Muscle layer of colon (tissue), 2 donors: Measurements from ENCODE around the gene ATRNL1.

Experiments used
- H3K27ac ChIP-seq: one replicate; pipeline ENCODE4 v1.7.0; 2013; ENCODE audit warnings: low read depth, mild to moderate bottlenecking, low read length, moderate library complexity
- H3K27me3 ChIP-seq, 2 donors: one replicate each; pipeline ENCODE4 v1.7.0; 2013; ENCODE audit warnings: low read length in 2 of 2, mild to moderate bottlenecking in 2 of 2; ENCODE audit not compliant: insufficient read depth in 2 of 2, control insufficient read depth in 1 of 2
- H3K36me3 ChIP-seq: one replicate; pipeline ENCODE4 v1.7.0; 2013; ENCODE audit warnings: mild to moderate bottlenecking, low read length; ENCODE audit not compliant: insufficient read depth
- H3K4me1 ChIP-seq: one replicate; pipeline ENCODE4 v1.7.0; 2013; ENCODE audit warnings: mild to moderate bottlenecking, low read length; ENCODE audit not compliant: insufficient read depth
- H3K4me3 ChIP-seq, 2 donors: one replicate each; pipeline ENCODE4 v1.7.0; 2013; ENCODE audit warnings: low read length in 2 of 2, low read depth in 1 of 2, mild to moderate bottlenecking in 1 of 2, moderate library complexity in 1 of 2
- H3K9ac ChIP-seq: one replicate; pipeline ENCODE4 v1.7.0; 2013; ENCODE audit warnings: low read length
- H3K9me3 ChIP-seq: one replicate; pipeline ENCODE4 v1.7.0; 2013; ENCODE audit warnings: mild to moderate bottlenecking, low read length
- donor health status: abdominal sarcoma.
- donor health status: Adenocarcinoma of cecum.

Gene ATRNL1

GRCh38 chr10:115909962-115910731 is 817.0 kb downstream of the ATRNL1 start:
- no peak overlapping the region for H3K9ac ChIP-seq
- no peaks in the 10 kb centered on the region for H3K4me1 ChIP-seq
- no peaks in the 10 kb centered on the region for H3K9me3 ChIP-seq
- no peaks in the 10 kb centered on the region for H3K27me3 ChIP-seq
- no peak overlapping the region for H3K4me3 ChIP-seq
- H3K27ac ChIP-seq: no peak overlapping the region
- H3K36me3 ChIP-seq: no peaks in the 10 kb centered on the region

GRCh38 chr10:115914475-115914874 is 821.3 kb downstream of the ATRNL1 start:
- H3K9me3 ChIP-seq: no peaks in the 10 kb centered on the region
- no peaks in the 10 kb centered on the region for H3K4me1 ChIP-seq
- no peak overlapping the region for H3K9ac ChIP-seq
- H3K27ac ChIP-seq: no peak overlapping the region
- no peak overlapping the region for H3K4me3 ChIP-seq
- H3K27me3 ChIP-seq: no peaks in the 10 kb centered on the region
- no peaks in the 10 kb centered on the region for H3K36me3 ChIP-seq

DNA sequence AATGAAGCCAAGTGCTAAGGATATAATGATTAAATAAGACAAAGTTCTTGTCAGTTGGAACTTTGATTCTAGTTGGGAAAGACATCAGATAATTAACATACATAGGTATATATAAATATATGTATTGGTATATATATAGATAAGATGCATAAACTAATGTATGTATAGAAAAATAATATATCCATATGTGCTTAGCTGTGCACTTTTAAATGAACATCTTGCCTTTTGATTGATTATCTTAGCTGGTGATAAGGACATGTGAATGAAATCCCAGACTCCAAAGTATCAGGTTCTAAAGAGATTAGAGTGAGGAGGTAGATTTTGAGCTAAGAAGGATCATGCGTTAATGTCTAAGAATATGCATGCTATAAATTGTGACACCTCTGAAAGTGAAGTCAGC is 822.3 kb downstream of the ATRNL1 start:
- H3K4me3 ChIP-seq: no peak overlapping the region
- H3K9me3 ChIP-seq: no peaks in the 10 kb centered on the region
- H3K27me3 ChIP-seq: no peaks in the 10 kb centered on the region
- H3K9ac ChIP-seq: no peak overlapping the region
- no peaks in the 10 kb centered on the region for H3K36me3 ChIP-seq
- H3K4me1 ChIP-seq: no peaks in the 10 kb centered on the region
- H3K27ac ChIP-seq: no peak overlapping the region

DNA sequence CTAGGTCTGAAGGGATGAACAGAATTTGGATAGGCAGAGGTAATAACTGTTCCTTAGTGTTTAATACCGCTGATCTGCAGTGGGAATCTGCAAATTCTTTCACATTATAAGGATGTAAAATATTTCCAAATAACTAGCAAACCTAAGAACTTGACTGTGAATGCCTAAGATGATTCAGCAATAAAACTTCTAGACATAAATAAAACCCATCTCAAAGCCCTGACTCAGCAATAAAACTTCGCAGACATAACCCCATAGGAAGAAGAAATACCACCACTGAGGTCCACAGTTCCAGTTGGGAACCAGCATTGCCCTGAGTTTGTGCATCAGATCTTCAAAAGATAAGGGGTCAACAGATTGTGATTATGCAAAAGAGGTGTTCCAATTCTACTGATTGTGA is 825.6 kb downstream of the ATRNL1 start:
- H3K36me3 ChIP-seq: no peaks in the 10 kb centered on the region
- no peaks in the 10 kb centered on the region for H3K9me3 ChIP-seq

GRCh38 chr10:115921795-115922194 is 828.6 kb downstream of the ATRNL1 start:
- no peaks in the 10 kb centered on the region for H3K36me3 ChIP-seq
- H3K9me3 ChIP-seq: no peaks in the 10 kb centered on the region
- no peaks in the 10 kb centered on the region for H3K4me1 ChIP-seq
- no peak overlapping the region for H3K4me3 ChIP-seq
- H3K27me3 ChIP-seq: no peaks in the 10 kb centered on the region
- H3K27ac ChIP-seq: no peak overlapping the region
- no peak overlapping the region for H3K9ac ChIP-seq

More for the DNA sequence above, 825.6 kb downstream of the ATRNL1 start:
- no peak overlapping the region for H3K4me3 ChIP-seq
- no peaks in the 10 kb centered on the region for H3K27me3 ChIP-seq
- H3K4me1 ChIP-seq: no peaks in the 10 kb centered on the region
- no peak overlapping the region for H3K27ac ChIP-seq
- no peak overlapping the region for H3K9ac ChIP-seq

DNA sequence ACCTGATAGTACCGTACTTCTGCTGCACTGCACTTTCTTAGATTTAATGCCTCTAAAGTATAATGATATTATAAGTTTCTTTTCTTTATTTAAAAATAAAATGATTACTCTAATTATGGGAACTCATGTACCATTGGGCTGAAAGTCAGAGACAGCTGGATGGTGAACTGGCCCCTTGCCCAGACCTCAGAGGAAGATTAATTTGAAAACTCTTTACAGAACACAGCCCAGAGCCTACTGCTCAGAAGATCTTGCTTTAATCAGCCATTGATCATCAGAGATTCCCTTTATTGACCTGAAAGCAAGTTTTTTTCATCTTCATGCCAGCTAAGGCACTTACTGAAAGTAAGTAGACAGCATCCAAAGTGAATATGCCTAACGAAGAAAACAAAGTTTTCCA is 838.1 kb downstream of the ATRNL1 start:
- H3K27me3 ChIP-seq: no peaks in the 10 kb centered on the region
- no peak overlapping the region for H3K4me3 ChIP-seq
- H3K9ac ChIP-seq: no peak overlapping the region
- no peaks in the 10 kb centered on the region for H3K9me3 ChIP-seq
- H3K27ac ChIP-seq: no peak overlapping the region
- no peaks in the 10 kb centered on the region for H3K36me3 ChIP-seq
- no peaks in the 10 kb centered on the region for H3K4me1 ChIP-seq

DNA sequence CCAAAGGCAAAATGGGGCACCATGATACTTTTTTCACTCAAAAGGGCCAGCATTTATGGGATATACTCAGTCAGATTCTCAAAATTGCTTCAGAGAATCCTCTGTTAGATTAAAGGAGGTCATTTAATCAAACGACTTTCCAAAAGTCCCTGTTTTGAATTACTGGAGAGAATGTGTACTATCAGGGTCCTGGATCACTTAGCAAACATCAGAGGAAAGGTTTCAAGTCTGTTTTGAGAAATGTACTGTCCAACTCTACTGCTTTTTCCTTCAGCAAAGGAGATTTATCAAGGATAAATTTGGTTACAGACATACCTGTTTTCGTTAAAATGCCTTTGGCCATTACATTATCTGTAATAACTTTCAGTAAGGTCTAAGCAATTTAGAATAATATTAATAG is 838.9 kb downstream of the ATRNL1 start:
- H3K27me3 ChIP-seq: no peaks in the 10 kb centered on the region
- peaks cover 3% of the 10 kb centered on the region for H3K4me1 ChIP-seq
- no peaks in the 10 kb centered on the region for H3K9me3 ChIP-seq
- H3K4me3 ChIP-seq: no peak overlapping the region
- H3K36me3 ChIP-seq: no peaks in the 10 kb centered on the region
- no peak overlapping the region for H3K9ac ChIP-seq
- no peak overlapping the region for H3K27ac ChIP-seq

DNA sequence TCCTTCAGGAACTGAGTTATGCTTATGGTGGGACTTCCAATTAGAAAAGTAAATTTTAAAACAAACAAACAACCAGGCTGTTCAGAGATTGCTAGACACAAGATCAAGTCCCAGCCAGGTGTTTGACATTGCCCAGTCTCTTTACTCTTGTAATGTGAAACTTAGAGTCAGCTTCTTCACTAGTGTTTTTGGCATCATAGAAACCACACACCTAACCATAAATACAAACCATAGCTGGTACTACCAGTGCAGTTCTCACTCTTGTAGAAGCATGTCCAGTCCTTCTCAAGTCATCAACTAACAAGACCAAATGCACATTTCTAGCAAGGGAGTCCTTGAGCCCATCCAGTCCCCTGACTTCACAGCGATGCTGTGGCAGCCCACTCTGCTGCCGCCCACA is 839.9 kb downstream of the ATRNL1 start:
- H3K36me3 ChIP-seq: no peaks in the 10 kb centered on the region
- no peak overlapping the region for H3K27ac ChIP-seq
- no peaks in the 10 kb centered on the region for H3K9me3 ChIP-seq
- no peak overlapping the region for H3K9ac ChIP-seq
- H3K4me3 ChIP-seq: no peak overlapping the region
- H3K4me1 ChIP-seq: peaks cover 7% of the 10 kb centered on the region
- no peaks in the 10 kb centered on the region for H3K27me3 ChIP-seq

DNA sequence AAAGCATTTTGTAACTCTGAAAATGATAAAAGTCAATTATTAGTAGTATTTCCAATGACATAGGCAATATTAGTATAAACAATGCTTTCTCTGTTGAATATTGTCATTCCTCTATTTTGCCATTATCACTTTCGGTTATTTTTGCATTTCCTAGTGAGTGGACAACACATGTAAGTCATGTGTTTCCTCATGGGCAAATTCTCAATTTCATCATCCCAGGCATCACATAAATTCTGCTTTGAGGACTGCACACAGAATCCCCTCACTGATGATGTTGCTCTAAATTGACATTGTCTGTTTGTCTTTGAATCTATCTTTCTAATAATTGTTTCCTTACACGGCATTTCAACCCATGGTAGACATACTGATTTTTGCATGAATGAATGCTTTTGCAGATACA is 842.6 kb downstream of the ATRNL1 start:
- Histone ChIP-seq H3K27me3 (no peaks in the 10 kb centered on the region), H3K4me1 (peaks cover 7% of the 10 kb centered on the region), H3K27ac (no peak overlapping the region), H3K9ac (no peak overlapping the region), H3K36me3 (no peaks in the 10 kb centered on the region), H3K9me3 (no peaks in the 10 kb centered on the region), H3K4me3 (no peak overlapping the region)

DNA sequence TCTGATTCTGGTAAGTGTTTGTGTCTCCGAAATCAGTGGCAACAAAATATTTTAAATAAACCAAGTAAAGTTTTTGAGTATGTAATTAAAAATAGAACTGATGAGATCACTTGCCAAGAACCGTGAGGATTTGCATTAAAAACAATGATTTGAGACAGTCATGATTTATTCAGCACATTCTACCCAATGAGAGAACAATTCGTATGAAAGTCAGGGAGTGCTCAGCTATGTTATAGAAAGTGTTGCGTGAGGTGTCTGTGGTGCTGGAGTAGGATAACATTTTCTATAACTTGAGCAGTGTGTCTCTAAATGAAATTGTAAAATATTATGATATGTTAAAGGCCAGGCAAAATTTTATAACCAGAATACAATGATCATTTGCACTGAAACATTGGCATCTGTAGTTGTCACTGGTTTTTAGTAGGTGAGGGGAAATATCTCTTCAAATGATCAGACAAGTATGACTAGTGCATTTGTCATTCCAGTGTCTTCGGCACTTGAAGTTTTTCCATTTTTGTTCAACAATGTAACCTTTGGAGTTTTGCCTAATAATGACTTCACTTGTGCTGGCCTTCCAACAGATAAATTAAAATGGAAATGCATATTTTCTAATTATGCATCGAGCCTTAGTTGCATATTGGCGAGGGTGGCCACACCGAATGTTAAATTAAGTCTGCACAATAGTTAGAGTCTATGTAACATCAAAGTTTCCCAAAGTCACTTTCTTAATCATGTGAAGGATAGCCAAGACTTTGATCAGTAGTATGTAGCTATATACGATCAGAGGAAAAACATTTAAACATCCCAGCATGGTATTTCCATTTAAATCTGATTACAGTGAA is 844.0 kb downstream of the ATRNL1 start:
- Histone ChIP-seq H3K4me1 (peaks cover 15% of the 10 kb centered on the region), H3K27ac (no peak overlapping the region), H3K27me3 (no peaks in the 10 kb centered on the region), H3K36me3 (no peaks in the 10 kb centered on the region), H3K9ac (no peak overlapping the region), H3K9me3 (no peaks in the 10 kb centered on the region), H3K4me3 (no peak overlapping the region)

DNA sequence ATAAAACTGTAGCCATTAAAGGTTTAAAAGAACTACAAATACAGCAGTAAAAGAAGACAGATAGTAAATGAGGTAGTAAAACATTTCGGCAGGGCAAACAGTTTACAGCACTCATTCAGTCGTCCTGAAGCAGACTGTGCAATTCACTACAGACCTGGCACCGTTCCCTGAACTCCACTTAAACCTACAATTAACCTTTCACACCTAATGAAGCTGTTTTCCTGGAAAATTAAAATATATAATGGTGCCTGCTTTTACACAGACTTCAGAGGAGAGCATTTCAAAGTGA is 844.5 kb downstream of the ATRNL1 start:
- H3K27ac ChIP-seq: no peak overlapping the region
- H3K36me3 ChIP-seq: no peaks in the 10 kb centered on the region
- H3K4me1 ChIP-seq: peaks cover 15% of the 10 kb centered on the region
- H3K9me3 ChIP-seq: no peaks in the 10 kb centered on the region
- no peak overlapping the region for H3K4me3 ChIP-seq
- no peak overlapping the region for H3K9ac ChIP-seq
- H3K27me3 ChIP-seq: no peaks in the 10 kb centered on the region
